HEK293T (cell line): ENCODE measurements around the gene TRNP1.

Source experiments
- CTCF ChIA-PET: fragments of 350-600 bp; formaldehyde crosslinking; extraction: SDS; loops from one replicate; lab custom pipeline; 2021; ENCODE audit warnings: antibody characterized with exemption, inconsistent platforms; lab: Yijun Ruan, JAX
- POLR2A ChIA-PET: fragments of 350-600 bp; formaldehyde crosslinking; extraction: SDS; loops from one replicate; lab custom pipeline; 2020; ENCODE audit warnings: antibody characterized with exemption, inconsistent platforms; lab: Yijun Ruan, JAX
- DNase-seq: peaks from one replicate; pipeline ENCODE4 v3.0.0; 2012; ENCODE audit warnings: mixed read lengths; ENCODE audit errors: extremely low spot score
- ARNT ChIP-seq: fragments of 450-650 bp; IDR thresholded peaks from 2 replicates; pipeline ENCODE4 v1.6.1; 2017; ENCODE audit warnings: mild to moderate bottlenecking
- BHLHE40 ChIP-seq: fragments of 450-650 bp; IDR thresholded peaks from 2 replicates; pipeline ENCODE4 v1.6.1; 2016; ENCODE audit warnings: mild to moderate bottlenecking, moderate library complexity, borderline replicate concordance
- CTBP1 ChIP-seq: fragments of 450-650 bp; IDR thresholded peaks from 2 replicates; pipeline ENCODE4 v1.6.1; 2016; ENCODE audit warnings: borderline replicate concordance
- ELF4 ChIP-seq: fragments of 450-650 bp; IDR thresholded peaks from 2 replicates; pipeline ENCODE4 v1.6.1; 2017; ENCODE audit warnings: antibody characterized with exemption
- FOXA1 ChIP-seq: fragments of 450-650 bp; IDR thresholded peaks from 2 replicates; pipeline ENCODE4 v1.6.1; 2016; ENCODE audit warnings: mild to moderate bottlenecking
- FOXK2 ChIP-seq: fragments of 450-650 bp; IDR thresholded peaks from 2 replicates; pipeline ENCODE4 v1.6.1; 2016; ENCODE audit warnings: mild to moderate bottlenecking
- FOXM1 ChIP-seq: fragments of 450-650 bp; IDR thresholded peaks from 2 replicates; pipeline ENCODE4 v1.6.1; 2017; ENCODE audit warnings: mild to moderate bottlenecking, borderline replicate concordance
- HDGF ChIP-seq: fragments of 450-650 bp; IDR thresholded peaks from 2 replicates; pipeline ENCODE4 v1.6.1; 2017; ENCODE audit warnings: antibody characterized with exemption, borderline replicate concordance
- L3MBTL2 ChIP-seq: fragments of 450-650 bp; conservative IDR thresholded peaks from 2 replicates; pipeline ENCODE4 v1.6.1; 2016; ENCODE audit warnings: mild to moderate bottlenecking
- LEF1 ChIP-seq: fragments of 450-650 bp; IDR thresholded peaks from 2 replicates; pipeline ENCODE4 v1.6.1; 2017; ENCODE audit warnings: mild to moderate bottlenecking, borderline replicate concordance
- NFRKB ChIP-seq: fragments of 450-650 bp; IDR thresholded peaks from 2 replicates; pipeline ENCODE4 v1.6.1; 2016; ENCODE audit warnings: mild to moderate bottlenecking, moderate library complexity
- PKNOX1 ChIP-seq: fragments of 450-650 bp; IDR thresholded peaks from 2 replicates; pipeline ENCODE4 v1.6.1; 2016
- SP1 ChIP-seq: fragments of 450-650 bp; IDR thresholded peaks from 2 replicates; pipeline ENCODE4 v1.6.1; 2017
- SUZ12 ChIP-seq: fragments of 450-650 bp; IDR thresholded peaks from 2 replicates; pipeline ENCODE4 v1.6.1; 2016; ENCODE audit warnings: mild to moderate bottlenecking
- TARDBP ChIP-seq: fragments of 450-650 bp; IDR thresholded peaks from 2 replicates; pipeline ENCODE4 v1.6.1; 2016
- ZNF384 ChIP-seq: fragments of 450-650 bp; IDR thresholded peaks from 2 replicates; pipeline ENCODE4 v1.6.1; 2016

TRNP1 gene

GRCh38 chr1:27016376-27016775 lies 22.9 kb downstream of the TRNP1 start:
- POLR2A ChIA-PET = no interaction called here
- DNase-seq = no peak
- TF ChIP-seq L3MBTL2 (no peak), FOXA1 (no peak), CTBP1 (no peak), BHLHE40 (no peak), ARNT (no peak), ZNF384 (no peak), ELF4 (no peak), LEF1 (no peak), PKNOX1 (no peak), HDGF (no peak), FOXM1 (no peak), NFRKB (no peak), SUZ12 (no peak), TARDBP (no peak), FOXK2 (no peak), SP1 (no peak)
- CTCF ChIA-PET = no interaction called here

- CTCF ChIA-PET = interaction anchor here (1.4 kb wide), 1 partner anchor 19 kb away, joined by 4 read pairs; no protein-coding TSS in a partner anchor
- TF ChIP-seq SUZ12 (no peak), SP1 (no peak), LEF1 (no peak), HDGF (no peak), PKNOX1 (no peak), CTBP1 (no peak), ZNF384 (no peak), ELF4 (no peak), FOXM1 (no peak), TARDBP (no peak), ARNT (no peak), FOXK2 (no peak), L3MBTL2 (no peak), NFRKB (no peak), FOXA1 (no peak), BHLHE40 (no peak)
- POLR2A ChIA-PET = no interaction called here
- DNase-seq = no peak
Measured at GRCh38 chr1:27017207-27017606, 23.7 kb downstream of the TRNP1 start.

- TF ChIP-seq TARDBP = no peak
- TF ChIP-seq HDGF = no peak
- TF ChIP-seq CTBP1 = no peak
- TF ChIP-seq NFRKB = no peak
- no peak for TF ChIP-seq FOXA1
- TF ChIP-seq LEF1 = no peak
- no peak for TF ChIP-seq BHLHE40
- POLR2A ChIA-PET = interaction anchor here (0.9 to 1.3 kb wide), 2 partner anchors 9 to 24 kb away, joined by 4 to 5 read pairs; partner anchors contain the start of gene TRNP1
- no peak for DNase-seq
- CTCF ChIA-PET = interaction anchor here (1.4 kb wide), 2 partner anchors 20 to 84 kb away, joined by 3 to 4 read pairs; no protein-coding TSS in a partner anchor
Measured at GRCh38 chr1:27018316-27018715, 24.8 kb downstream of the TRNP1 start.

GRCh38 chr1:27021354-27022031 lies 28.0 kb downstream of the TRNP1 start:
- ChIA-PET POLR2A (no interaction called here), CTCF (no interaction called here)
- no peak for TF ChIP-seq LEF1
- no peak for TF ChIP-seq CTBP1
- no peak for TF ChIP-seq ARNT
- no peak for TF ChIP-seq L3MBTL2
- no peak for TF ChIP-seq SUZ12
- no peak for TF ChIP-seq NFRKB
- TF ChIP-seq PKNOX1 = no peak
- no peak for TF ChIP-seq BHLHE40
- TF ChIP-seq ZNF384 = no peak
- no peak for TF ChIP-seq SP1
- no peak for TF ChIP-seq ELF4
- TF ChIP-seq TARDBP = no peak
- no peak for TF ChIP-seq FOXM1
- no peak for TF ChIP-seq HDGF
- no peak for TF ChIP-seq FOXA1
- TF ChIP-seq FOXK2 = no peak
- DNase-seq = no peak

- TF ChIP-seq TARDBP (no peak), ELF4 (no peak), PKNOX1 (no peak), NFRKB (no peak)
- POLR2A ChIA-PET = no interaction called here
- DNase-seq = no peak
- CTCF ChIA-PET = interaction anchor here (0.6 kb wide), 1 partner anchor 283 kb away, joined by 3 read pairs; no protein-coding TSS in a partner anchor
Measured at GRCh38 chr1:27025718-27026117, 32.2 kb downstream of the TRNP1 start.
